Neuronal stem cell (in vitro differentiated cells): ENCODE data around the gene BAZ2B.

Experiments used
- DNase-seq: peaks from one replicate; pipeline ENCODE4 v3.0.0-alpha.2; 2013; ENCODE audit warnings: low spot score
- H2AFZ ChIP-seq: one replicate; pipeline ENCODE4 v1.6.1; 2013; ENCODE audit warnings: mild to moderate bottlenecking, low read length, inconsistent platforms
- H2AK5ac ChIP-seq: 2 replicates; pipeline ENCODE4 v1.6.1; 2013; ENCODE audit warnings: low read depth, mild to moderate bottlenecking, inconsistent platforms, low read length, moderate library complexity, mixed read lengths
- H2BK120ac ChIP-seq: 2 replicates; pipeline ENCODE4 v1.6.1; 2013; ENCODE audit warnings: low read depth, mild to moderate bottlenecking, inconsistent platforms, low read length, moderate library complexity, mixed read lengths
- H2BK12ac ChIP-seq: one replicate; pipeline ENCODE4 v1.6.1; 2013; ENCODE audit warnings: low read length, inconsistent platforms
- H2BK15ac ChIP-seq: 2 replicates; pipeline ENCODE4 v1.6.1; 2013; ENCODE audit warnings: mild to moderate bottlenecking, low read length, inconsistent platforms, mixed read lengths
- H2BK5ac ChIP-seq: one replicate; pipeline ENCODE4 v1.6.1; 2013; ENCODE audit warnings: inconsistent platforms, mild to moderate bottlenecking, low read length, moderate library complexity
- H3K14ac ChIP-seq: one replicate; pipeline ENCODE4 v1.6.1; 2013; ENCODE audit warnings: low read length, inconsistent platforms
- H3K18ac ChIP-seq: 2 replicates; pipeline ENCODE4 v1.6.1; 2013; ENCODE audit warnings: low read length, inconsistent platforms
- H3K23ac ChIP-seq: 2 replicates; pipeline ENCODE4 v1.6.1; 2013; ENCODE audit warnings: low read depth, mild to moderate bottlenecking, mixed read lengths, low read length, inconsistent platforms; ENCODE audit not compliant: poor library complexity
- H3K27ac ChIP-seq: replicated peaks from 3 replicates; pipeline ENCODE4 v1.5.1; 2013; ENCODE audit warnings: low read length, inconsistent platforms
- H3K27me3 ChIP-seq, 3 experiments: 2 replicates each; pipeline ENCODE4 v1.6.1; 2013; ENCODE audit warnings: low read length in 3 of 3, mild to moderate bottlenecking in 2 of 3, inconsistent platforms in 1 of 3, low read depth in 1 of 3, mixed read lengths in 1 of 3, moderate library complexity in 1 of 3; ENCODE audit not compliant: control insufficient read depth in 3 of 3, insufficient read depth in 3 of 3
- H3K36me3 ChIP-seq, 2 donors: replicated peaks in 1 of 2; 2 replicates each; pipeline ENCODE4 v1.6.1; 2013; ENCODE audit warnings: low read length in 2 of 2; ENCODE audit not compliant: control insufficient read depth in 2 of 2, insufficient read depth in 2 of 2
- H3K4ac ChIP-seq: 2 replicates; pipeline ENCODE4 v1.6.1; 2013; ENCODE audit warnings: inconsistent platforms, mild to moderate bottlenecking, low read length, moderate library complexity
- H3K4me1 ChIP-seq, 2 donors: 1 replicate in 1 of 2; 2 replicates in 1 of 2; pipeline ENCODE4 v1.6.1; 2013; ENCODE audit warnings: low read length in 2 of 2, low read depth in 1 of 2; ENCODE audit not compliant: control insufficient read depth in 2 of 2, insufficient read depth in 1 of 2
- H3K4me2 ChIP-seq: one replicate; pipeline ENCODE4 v1.6.1; 2013; ENCODE audit warnings: mild to moderate bottlenecking, low read length, inconsistent platforms; ENCODE audit not compliant: insufficient read depth, poor library complexity, severe bottlenecking
- H3K4me3 ChIP-seq, 2 donors: 2 replicates each; pipeline ENCODE4 v1.5.1; 2013; ENCODE audit warnings: low read length in 2 of 2, mild to moderate bottlenecking in 2 of 2, inconsistent platforms in 1 of 2, moderate library complexity in 1 of 2
- H3K79me1 ChIP-seq: one replicate; pipeline ENCODE4 v1.6.1; 2013; ENCODE audit warnings: low read depth, mild to moderate bottlenecking, inconsistent platforms, low read length, moderate library complexity
- H3K9ac ChIP-seq: one replicate; pipeline ENCODE4 v1.6.1; 2013; ENCODE audit warnings: mild to moderate bottlenecking, low read depth, low read length, inconsistent platforms; ENCODE audit not compliant: poor library complexity
- H3K9me3 ChIP-seq, 2 donors: replicated peaks in 1 of 2; 2 replicates each; pipeline versions ENCODE3 to v1.6.1; 2013; ENCODE audit warnings: low read length in 2 of 2, mild to moderate bottlenecking in 2 of 2, inconsistent platforms in 1 of 2, low read depth in 1 of 2, mixed read lengths in 1 of 2, moderate library complexity in 1 of 2; ENCODE audit not compliant: control insufficient read depth in 2 of 2, insufficient read depth in 1 of 2
- H4K8ac ChIP-seq: one replicate; pipeline ENCODE4 v1.6.1; 2013; ENCODE audit warnings: low read depth, mild to moderate bottlenecking, inconsistent platforms, low read length, moderate library complexity
- H4K91ac ChIP-seq: one replicate; pipeline ENCODE4 v1.6.1; 2013; ENCODE audit warnings: low read length, low read depth, mild to moderate bottlenecking, inconsistent platforms; ENCODE audit not compliant: poor library complexity
- WGBS, 2 donors: extraction: QIAGEN DNeasy Blood & Tissue Kit; methylation state at CpG; one replicate each; pipeline ENCODE4 v1.1.7; 2013; ENCODE audit warnings: missing lambda C conversion rate in 2 of 2, mixed read lengths in 1 of 2; ENCODE audit not compliant: insufficient read length in 2 of 2, insufficient replicate concordance in 1 of 2; ENCODE audit errors: extremely low coverage in 2 of 2; 5-methylcytosine and 5-hydroxymethylcytosine counted together

Gene BAZ2B

GRCh38 chr2:159381574-159381973, 234.8 kb downstream of the BAZ2B start:
- H2BK12ac ChIP-seq, result no peak overlapping the region
- H2BK120ac ChIP-seq, result no peak overlapping the region
- H3K36me3 ChIP-seq, result peaks cover 10 to 87% of the 10 kb centered on the region in 2 donors
- H3K4me3 ChIP-seq, result no peak overlapping the region
- no peak overlapping the region for H3K23ac ChIP-seq
- H3K4me1 ChIP-seq, result no peaks in the 10 kb centered on the region
- no peak overlapping the region for H3K9ac ChIP-seq
- no peak overlapping the region for H3K4me2 ChIP-seq
- no peaks in the 10 kb centered on the region for H3K27me3 ChIP-seq
- H2BK5ac ChIP-seq, result no peak overlapping the region
- H3K9me3 ChIP-seq, result peaks cover 2 to 3% of the 10 kb centered on the region in 2 donors
- H4K8ac ChIP-seq, result no peak overlapping the region
- no peak overlapping the region for H4K91ac ChIP-seq
- H3K79me1 ChIP-seq, result no peaks in the 10 kb centered on the region
- H3K27ac ChIP-seq, result no peak overlapping the region
- H2BK15ac ChIP-seq, result no peak overlapping the region
- H2AK5ac ChIP-seq, result no peak overlapping the region
- no peak overlapping the region for H3K14ac ChIP-seq
- H3K4ac ChIP-seq, result no peak overlapping the region
- no peak for DNase-seq
- no peak overlapping the region for H2AFZ ChIP-seq
- H3K18ac ChIP-seq, result no peak overlapping the region

- Histone ChIP-seq H2BK12ac (no peak overlapping the region), H3K23ac (no peak overlapping the region), H4K91ac (no peak overlapping the region), H3K27me3 (no peaks in the 10 kb centered on the region), H3K79me1 (no peaks in the 10 kb centered on the region), H3K4me3 (no peak overlapping the region), H2AFZ (no peak overlapping the region), H4K8ac (no peak overlapping the region), H3K14ac (no peak overlapping the region), H3K4ac (no peak overlapping the region), H3K18ac (no peak overlapping the region), H2BK120ac (no peak overlapping the region), H2BK5ac (no peak overlapping the region), H2BK15ac (no peak overlapping the region), H3K4me2 (no peak overlapping the region), H3K9me3 (peaks cover 2 to 3% of the 10 kb centered on the region in 2 donors), H2AK5ac (no peak overlapping the region), H3K27ac (no peak overlapping the region), H3K4me1 (no peaks in the 10 kb centered on the region), H3K9ac (no peak overlapping the region), H3K36me3 (peaks cover 7 to 79% of the 10 kb centered on the region in 2 donors)
- WGBS, 2 donors, result no CpG with 5 or more reads among the region's 1 CpG
- DNase-seq, result no peak
These were observed 235.6 kb downstream of the BAZ2B start for GRCh38 chr2:159380685-159381239.

- H3K27ac ChIP-seq, result no peak overlapping the region
- no peak overlapping the region for H2AK5ac ChIP-seq
- H3K36me3 ChIP-seq, result peaks cover 4 to 77% of the 10 kb centered on the region in 2 donors
- no peak for DNase-seq
- no peak overlapping the region for H2BK120ac ChIP-seq
- no peak overlapping the region for H3K18ac ChIP-seq
- H2BK12ac ChIP-seq, result no peak overlapping the region
- H4K91ac ChIP-seq, result no peak overlapping the region
- H3K27me3 ChIP-seq, result no peaks in the 10 kb centered on the region
- H3K79me1 ChIP-seq, result no peaks in the 10 kb centered on the region
- H3K9me3 ChIP-seq, result no peaks in the 10 kb centered on the region
- H2BK5ac ChIP-seq, result no peak overlapping the region
- H2BK15ac ChIP-seq, result no peak overlapping the region
- H3K4ac ChIP-seq, result no peak overlapping the region
- no peak overlapping the region for H3K4me2 ChIP-seq
- H3K4me3 ChIP-seq, result no peak overlapping the region
- H3K23ac ChIP-seq, result no peak overlapping the region
- no peak overlapping the region for H3K14ac ChIP-seq
- no peak overlapping the region for H3K9ac ChIP-seq
- H3K4me1 ChIP-seq, result no peaks in the 10 kb centered on the region
- no peak overlapping the region for H4K8ac ChIP-seq
- WGBS, 2 donors, result no CpG with 5 or more reads among the region's 1 CpG
- H2AFZ ChIP-seq, result no peak overlapping the region
These were observed 237.2 kb downstream of the BAZ2B start for GRCh38 chr2:159379181-159379580.

- no peak overlapping the region for H3K14ac ChIP-seq
- H3K4me3 ChIP-seq, result no peak overlapping the region
- H2AK5ac ChIP-seq, result no peak overlapping the region
- H2BK120ac ChIP-seq, result no peak overlapping the region
- no peak overlapping the region for H3K23ac ChIP-seq
- no peaks in the 10 kb centered on the region for H3K4me1 ChIP-seq
- H4K91ac ChIP-seq, result no peak overlapping the region
- DNase-seq, result no peak
- no peak overlapping the region for H3K9ac ChIP-seq
- no peak overlapping the region for H3K4ac ChIP-seq
- H2AFZ ChIP-seq, result no peak overlapping the region
- no peak overlapping the region for H2BK12ac ChIP-seq
- H2BK15ac ChIP-seq, result no peak overlapping the region
- peaks cover 0 to 5% of the 10 kb centered on the region in 2 donors for H3K9me3 ChIP-seq
- no peak overlapping the region for H3K4me2 ChIP-seq
- no peak overlapping the region for H3K18ac ChIP-seq
- no peak overlapping the region for H4K8ac ChIP-seq
- no peaks in the 10 kb centered on the region for H3K79me1 ChIP-seq
- H3K36me3 ChIP-seq, result peaks cover 3 to 76% of the 10 kb centered on the region in 2 donors
- H3K27ac ChIP-seq, result no peak overlapping the region
- H2BK5ac ChIP-seq, result no peak overlapping the region
- H3K27me3 ChIP-seq, result no peaks in the 10 kb centered on the region
These were observed 241.1 kb downstream of the BAZ2B start for GRCh38 chr2:159375241-159375640.
